HepG2 (cell line): ENCODE data around the gene RABEP2.

Source experiments
- ARID4A ChIP-seq: sonication (generic); formaldehyde crosslinking; IDR thresholded peaks from 2 replicates; pipeline ENCODE4 v1.5.0; 2020; ENCODE audit warnings: mild to moderate bottlenecking, missing genetic modification reagents, borderline replicate concordance
- ATF1 ChIP-seq: IDR thresholded peaks from 2 replicates; pipeline ENCODE4 v1.6.1; 2016; ENCODE audit warnings: mild to moderate bottlenecking, control low read depth
- CHD2 ChIP-seq: IDR thresholded peaks from 2 replicates; pipeline ENCODE4 v1.6.1; 2011; ENCODE audit warnings: low read depth, low read length, improper control_type of control experiment
- CTCF ChIP-seq: sonication (generic); formaldehyde crosslinking; IDR thresholded peaks from 2 replicates; pipeline ENCODE4 v1.5.0; 2020; ENCODE audit warnings: mild to moderate bottlenecking, missing genetic modification reagents, moderate library complexity
- GTF2F1 ChIP-seq: fragments of 150-350 bp; IDR thresholded peaks from 2 replicates; pipeline ENCODE4 v1.6.1; 2014; ENCODE audit warnings: low read length
- HNRNPL ChIP-seq: fragments of 200-400 bp; formaldehyde crosslinking; IDR thresholded peaks from 2 replicates; pipeline ENCODE4 v1.6.1; 2017; ENCODE audit warnings: mild to moderate bottlenecking, low read depth, low read length
- HNRNPUL1 ChIP-seq: fragments of 200-400 bp; formaldehyde crosslinking; IDR thresholded peaks from 2 replicates; pipeline ENCODE4 v1.6.1; 2017; ENCODE audit warnings: low read depth, mild to moderate bottlenecking, low read length, moderate library complexity
- POLR2A ChIP-seq, 2 experiments: IDR thresholded peaks; 2 replicates each; pipeline ENCODE4 v1.6.1; 2011; ENCODE audit warnings: low read depth in 2 of 2, low read length in 2 of 2, mild to moderate bottlenecking in 1 of 2, moderate library complexity in 1 of 2; ENCODE audit not compliant: insufficient read depth in 1 of 2
- STAG1 ChIP-seq: sonication (generic); formaldehyde crosslinking; IDR thresholded peaks from 2 replicates; pipeline ENCODE4 v1.4.0; 2020; ENCODE audit warnings: missing genetic modification reagents
- TF ChIP-seq, protein P1 (sequence below): sonication (generic); formaldehyde crosslinking; IDR thresholded peaks from 2 replicates; pipeline ENCODE4 v1.4.0; 2020; ENCODE audit warnings: low read depth, mild to moderate bottlenecking, missing genetic modification reagents

GRCh38 chr16:28898942-28899341 lies 26.1 kb downstream of the RABEP2 start:
- TF ChIP-seq ARID4A (CRISPR knock-in tag): no peak
- TF ChIP-seq ATF1 (CRISPR knock-in tag): no peak
- no peak for TF ChIP-seq CHD2
- no peak for TF ChIP-seq GTF2F1
- no peak for TF ChIP-seq CTCF (CRISPR knock-in tag)
- no peak for TF ChIP-seq POLR2A (IDR thresholded peaks at IDR 0.05; ENCODE audit: insufficient read depth in 1 of 2, low read depth in 2 of 2, low read length in 2 of 2)
- TF ChIP-seq HNRNPL: no peak
- TF ChIP-seq, protein P1, sequence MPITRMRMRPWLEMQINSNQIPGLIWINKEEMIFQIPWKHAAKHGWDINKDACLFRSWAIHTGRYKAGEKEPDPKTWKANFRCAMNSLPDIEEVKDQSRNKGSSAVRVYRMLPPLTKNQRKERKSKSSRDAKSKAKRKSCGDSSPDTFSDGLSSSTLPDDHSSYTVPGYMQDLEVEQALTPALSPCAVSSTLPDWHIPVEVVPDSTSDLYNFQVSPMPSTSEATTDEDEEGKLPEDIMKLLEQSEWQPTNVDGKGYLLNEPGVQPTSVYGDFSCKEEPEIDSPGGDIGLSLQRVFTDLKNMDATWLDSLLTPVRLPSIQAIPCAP (CRISPR knock-in tag): no peak
- TF ChIP-seq HNRNPUL1: no peak
- TF ChIP-seq STAG1: no peak
